GM19455 (cell line): Measurements from ENCODE around the gene SAT2.
"Not testable (repeated sequence)": the region's sequence is repeated elsewhere in the genome, so short reads cannot be mapped to it uniquely, and the experiment has no call there.

Experiments
- ATAC-seq: cut with Tn5 transposase; IDR thresholded peaks from one replicate; pipeline ENCODE4 v1.9.1; 2021; ENCODE audit not compliant: unreplicated experiment

Gene SAT2

GRCh38 chr17:7634384-7634783, 6.8 kb upstream of the SAT2 start:
- ATAC-seq = no peak

DNA sequence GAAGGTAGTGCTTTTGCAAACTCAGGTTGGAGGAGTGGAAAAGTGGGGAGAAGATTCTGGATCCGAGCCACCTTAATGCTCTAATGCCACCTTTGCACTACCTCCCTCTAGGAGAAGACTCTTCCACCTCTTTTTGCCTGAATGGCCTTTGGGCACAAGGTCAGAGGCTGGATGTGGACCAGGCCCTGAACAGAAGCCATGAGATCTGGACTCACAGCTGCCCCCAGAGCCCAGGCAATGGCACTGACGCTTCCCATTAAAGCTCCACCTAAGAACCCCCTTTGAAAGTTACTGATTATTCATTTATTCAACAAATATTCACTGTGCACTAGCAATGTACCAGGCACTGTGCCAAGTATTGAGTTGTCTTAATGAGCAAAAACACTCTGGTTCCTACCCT, 5.5 kb upstream of the SAT2 start:
- no peak for ATAC-seq

DNA sequence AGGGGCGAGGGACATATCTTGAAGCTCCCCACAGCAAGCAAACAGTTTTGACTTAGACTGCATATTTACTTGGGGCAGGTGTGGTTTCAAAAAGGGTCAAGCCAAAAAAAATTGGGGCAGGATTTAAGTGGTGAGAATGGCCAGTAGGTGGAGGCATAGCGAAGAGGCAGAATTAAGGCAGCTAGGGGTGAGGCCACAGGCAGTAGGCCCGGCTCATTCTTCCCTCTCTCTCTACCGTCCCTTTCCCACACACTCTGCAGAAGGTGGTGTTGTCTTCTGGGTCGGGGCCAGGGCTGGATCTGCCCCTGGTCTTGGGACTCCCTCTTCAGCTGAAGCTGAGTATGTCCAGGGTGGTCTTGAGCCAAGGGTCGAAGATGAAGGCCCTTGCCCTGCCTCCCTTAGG, 4.9 kb upstream of the SAT2 start:
- no peak for ATAC-seq

GRCh38 chr17:7631398-7632380, 4.1 kb upstream of the SAT2 start:
- no peak for ATAC-seq

DNA sequence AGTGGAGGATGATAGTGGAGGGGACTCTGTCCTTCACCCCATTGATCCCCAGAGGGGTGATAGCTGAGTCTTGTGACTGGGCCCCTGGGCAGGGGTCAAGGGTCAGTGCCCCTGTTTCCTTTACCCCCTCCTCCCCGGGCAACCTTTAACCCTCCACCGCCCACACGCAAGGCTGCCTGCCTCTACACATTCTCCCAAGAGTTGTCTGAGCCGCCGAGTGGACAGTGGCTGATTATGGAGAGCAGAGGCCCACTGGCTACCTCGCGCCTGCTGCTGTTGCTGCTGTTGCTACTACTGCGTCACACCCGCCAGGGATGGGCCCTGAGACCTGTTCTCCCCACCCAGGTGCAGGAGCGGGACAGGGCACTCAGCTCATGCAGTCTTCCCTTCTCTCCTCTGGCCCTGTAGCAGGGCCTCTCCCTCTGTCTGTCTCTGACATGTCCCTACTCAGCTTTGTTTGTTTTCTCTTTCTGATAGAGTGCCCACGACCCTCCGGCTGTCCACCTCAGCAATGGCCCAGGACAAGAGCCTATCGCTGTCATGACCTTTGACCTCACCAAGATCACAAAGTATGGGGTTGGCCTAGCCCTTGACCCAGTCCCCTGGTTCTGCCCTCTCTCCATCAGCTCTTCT, 2.4 kb upstream of the SAT2 start, which contains the start of gene SHBG:
SHBG (plus strand) TSS at position 197 of the 633 bp plus-strand sequence; CDS start at position 235, 38 bp downstream.
- ATAC-seq = no peak

GRCh38 chr17:7626956-7627249, 718 bp downstream of the SAT2 start:
- ATAC-seq = no peak

- no peak for ATAC-seq
These were observed 1.3 kb downstream of the SAT2 start for GRCh38 chr17:7626307-7626706.

- not testable (repeated sequence) for ATAC-seq
These were observed 1.9 kb downstream of the SAT2 start for GRCh38 chr17:7625749-7626148.

- no peak for ATAC-seq
These were observed 4.0 kb downstream of the SAT2 start for GRCh38 chr17:7623661-7624060.

- ATAC-seq = no peak
These were observed 6.8 kb downstream of the SAT2 start for GRCh38 chr17:7620835-7621234.

GRCh38 chr17:7618608-7619007, 9.0 kb downstream of the SAT2 start:
- ATAC-seq = no peak

DNA sequence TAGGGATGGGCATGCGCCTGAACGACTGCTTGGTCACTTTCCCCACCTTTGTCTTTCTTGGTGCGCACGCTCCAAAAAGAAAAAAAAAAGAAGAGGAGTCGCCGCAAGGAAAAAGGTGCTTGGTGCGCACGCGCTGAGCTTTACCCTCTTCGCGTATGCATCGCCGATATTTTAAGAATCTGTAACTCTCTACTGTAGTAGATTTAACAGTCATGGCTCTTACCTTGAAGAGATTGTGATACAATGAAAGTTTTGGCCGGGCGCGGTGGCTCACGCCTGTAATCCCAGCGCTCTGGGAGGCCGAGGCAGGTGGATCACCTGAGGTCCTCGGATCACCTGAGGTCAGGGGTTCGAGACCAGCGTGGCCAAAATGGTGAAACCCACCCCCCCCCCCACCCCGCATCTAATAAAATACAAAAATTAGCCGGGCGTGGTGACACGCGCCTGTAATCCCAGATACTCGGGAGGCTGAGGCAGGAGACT, 12.3 kb downstream of the SAT2 start:
- ATAC-seq = no peak

DNA sequence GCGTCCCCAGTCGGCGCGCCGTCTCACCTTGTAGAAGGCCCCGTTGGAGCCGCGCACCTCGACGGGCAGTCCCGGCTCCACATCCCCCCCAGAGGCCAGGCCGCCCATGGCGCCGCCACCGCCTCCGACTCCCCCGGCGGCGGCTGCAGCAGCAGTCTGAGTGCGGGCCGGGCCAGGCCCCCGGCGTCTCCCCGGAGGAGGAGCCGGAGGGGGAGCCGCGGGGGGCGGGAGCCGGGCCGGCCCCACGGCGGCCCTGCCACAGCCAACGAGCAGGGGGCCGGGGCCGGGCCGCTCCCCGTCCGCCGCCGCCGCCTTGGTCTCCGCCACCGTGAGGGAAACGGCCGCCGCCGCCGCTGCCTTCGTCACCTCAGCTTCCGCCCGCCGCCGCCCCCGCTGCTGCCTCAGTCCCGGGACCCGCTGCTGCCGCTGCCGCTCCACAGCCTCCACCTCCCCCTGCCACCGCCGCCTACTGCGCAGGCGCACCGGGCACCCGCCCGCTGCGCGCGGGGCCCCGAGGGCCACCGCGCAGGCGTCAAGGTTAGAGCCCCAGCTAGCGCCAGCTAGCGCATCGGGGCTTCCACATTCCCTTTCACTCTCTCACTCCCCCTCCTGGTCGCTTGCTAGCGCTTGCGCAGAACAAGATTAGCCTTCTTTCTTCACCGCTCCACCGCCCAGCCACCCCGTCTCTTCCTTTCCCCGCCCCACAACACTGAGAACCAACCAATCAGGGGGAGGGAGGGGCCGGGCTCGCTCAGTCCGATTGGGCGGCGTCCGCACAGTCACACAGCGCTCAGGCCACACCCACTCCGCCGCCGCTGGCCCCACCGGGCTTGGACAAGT, 13.0 kb downstream of the SAT2 start, which contains the start of gene FXR2:
FXR2 (minus strand) TSS at position 473 of the 840 bp plus-strand sequence; CDS start at position 108, 365 bp downstream.
- peak; percentile 86 for ATAC-seq

DNA sequence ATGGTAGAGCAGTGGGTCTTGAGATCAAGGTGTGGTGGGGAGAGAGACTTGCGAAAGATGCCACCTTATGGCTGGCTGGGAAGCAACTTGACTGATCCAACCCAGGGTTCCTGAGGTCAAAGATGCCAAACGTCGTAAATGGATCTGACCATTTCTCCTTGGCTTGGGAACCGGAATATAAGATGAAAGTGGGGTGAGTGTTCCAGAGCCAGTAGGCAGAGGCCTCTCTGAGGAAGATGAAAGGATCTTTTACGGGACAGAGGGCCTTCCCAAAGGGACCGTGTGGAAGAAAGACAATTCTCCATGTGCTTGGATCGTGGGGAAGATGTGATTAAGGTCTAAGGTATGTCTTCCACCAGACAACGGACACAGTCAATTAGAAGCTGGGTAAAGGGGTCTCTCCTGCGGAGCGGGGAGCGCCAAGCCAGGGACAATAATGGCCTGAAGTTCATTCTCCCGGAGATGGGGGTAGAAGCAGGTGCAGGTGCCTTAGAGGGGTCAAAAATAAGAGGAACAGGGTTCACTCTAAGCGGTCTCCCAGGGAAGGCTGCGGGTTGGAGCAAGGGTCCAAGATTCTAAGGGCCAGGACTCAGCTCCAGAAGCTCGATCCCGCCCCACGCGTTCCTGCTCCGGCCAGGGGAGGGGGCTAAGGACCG, 13.7 kb downstream of the SAT2 start:
- ATAC-seq = no peak

GRCh38 chr17:7612294-7612640, 15.4 kb downstream of the SAT2 start:
- ATAC-seq = no peak

DNA sequence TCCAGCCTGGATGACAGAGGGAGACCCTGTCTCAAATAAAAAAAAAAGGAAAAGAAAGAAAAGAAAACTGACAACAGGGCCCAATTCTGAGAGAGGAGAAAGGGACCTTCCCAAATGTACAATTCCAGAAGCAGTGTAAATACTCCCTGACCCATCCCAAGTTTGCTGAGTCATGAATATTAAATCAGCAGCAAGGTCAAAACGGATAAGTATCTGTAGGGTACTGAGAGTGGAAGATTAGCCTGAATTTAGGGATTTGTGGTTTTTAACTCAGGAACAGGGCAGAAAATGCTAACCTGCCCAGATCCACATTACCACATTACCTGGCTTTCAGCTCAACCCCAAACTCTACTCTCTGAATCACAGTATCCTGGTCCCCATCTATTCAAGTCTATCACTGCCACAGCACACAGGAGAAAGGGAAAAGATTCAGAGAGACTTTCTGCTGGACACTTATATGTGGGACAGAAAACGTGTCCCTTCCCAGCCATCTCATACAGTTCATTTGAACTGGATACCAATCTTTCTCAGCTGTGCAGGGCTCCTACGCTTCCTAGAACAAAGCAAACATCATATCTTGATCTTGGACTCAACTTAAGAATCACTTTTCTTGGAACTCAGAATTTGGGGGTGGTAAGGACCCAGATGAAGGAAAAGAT, 15.9 kb downstream of the SAT2 start:
- no peak for ATAC-seq

DNA sequence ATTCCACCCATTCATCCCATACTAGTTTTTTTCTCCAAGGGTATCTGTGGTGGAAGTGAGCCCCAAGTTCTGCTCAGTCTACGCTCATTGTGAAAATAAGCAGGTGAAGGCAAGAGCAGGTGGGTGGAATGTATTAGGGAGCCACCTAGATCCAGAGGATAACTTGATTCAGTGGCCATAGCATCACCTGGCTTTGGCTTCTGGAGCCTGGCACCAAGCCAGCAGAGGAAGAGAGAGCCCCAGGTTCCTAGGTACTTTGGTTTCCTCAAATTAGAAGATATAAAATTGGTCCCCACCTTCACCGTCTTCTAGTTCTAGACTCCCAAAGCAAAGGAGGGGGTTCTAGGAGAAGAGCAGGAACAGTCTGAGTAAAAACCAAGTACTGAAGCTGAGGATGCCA, 17.0 kb downstream of the SAT2 start:
- ATAC-seq = no peak

DNA sequence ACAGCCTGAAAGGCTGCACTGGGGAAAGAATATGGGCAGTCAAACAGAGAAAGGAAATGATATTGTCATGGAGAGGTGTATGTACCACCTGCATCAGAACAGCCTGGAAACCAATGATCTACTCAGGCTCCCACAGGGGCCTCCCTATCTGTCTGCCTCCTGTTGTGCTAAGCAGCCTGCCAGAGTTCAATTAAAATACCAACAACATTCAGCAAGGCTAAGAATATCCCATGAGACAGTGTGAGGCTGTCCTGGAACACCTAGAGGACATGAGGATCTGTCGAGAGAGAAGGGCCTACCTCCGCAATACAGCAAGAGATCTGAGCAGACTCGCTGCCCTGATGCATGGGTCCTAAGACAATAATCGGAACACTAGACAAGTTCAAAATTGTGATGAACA, 21.3 kb downstream of the SAT2 start:
- ATAC-seq = no peak

- ATAC-seq = not testable (repeated sequence)
These were observed 30.1 kb downstream of the SAT2 start for GRCh38 chr17:7597561-7597960.

DNA sequence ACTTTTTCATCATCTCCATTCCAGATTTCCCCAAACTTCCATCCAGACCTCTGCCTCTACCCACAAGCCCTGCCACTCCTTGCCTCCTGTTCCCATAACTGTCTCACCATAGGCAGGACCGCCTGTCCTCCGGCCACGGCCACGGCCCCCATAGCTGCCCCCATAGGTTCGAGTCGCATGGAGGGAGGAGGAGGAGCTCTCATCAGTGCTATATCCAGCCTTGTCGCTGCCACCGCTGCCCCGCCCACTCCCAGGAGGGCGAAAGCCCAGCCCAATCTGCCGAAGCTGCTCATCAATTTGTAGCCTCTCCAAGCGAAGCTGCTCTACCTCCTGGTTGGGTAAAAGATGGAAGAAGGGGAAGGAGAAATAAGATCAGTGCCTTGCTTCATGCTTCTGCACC, 34.3 kb downstream of the SAT2 start:
- ATAC-seq = no peak
